SK-N-SH (cell line): ENCODE measurements around the gene KLHL7. TPM values are rescaled to one million over a fixed set of nuclear protein-coding genes. Genes with fewer than 3 reads are reported as not detected.
"Not testable (repeated sequence)": the region's sequence is repeated elsewhere in the genome, so short reads cannot be mapped to it uniquely, and the experiment has no call there.

Experiments
- CTCF ChIA-PET: fragments of 300-600, 350-600 bp; formaldehyde crosslinking; extraction: SDS; loops from one replicate; lab custom pipeline; 2021; lab: Yijun Ruan, JAX
- POLR2A ChIA-PET: fragments of 350-600 bp; sonication (Branson Sonifier 250); formaldehyde crosslinking; extraction: SDS; loops from one replicate; lab custom pipeline; 2020; ENCODE audit warnings: antibody characterized with exemption, inconsistent platforms; lab: Yijun Ruan, JAX
- DNase-seq: peaks from one replicate; pipeline ENCODE4 v3.0.0; 2012
- H2AFZ ChIP-seq: fragments of 200-600 bp; sonication (generic); 2 replicates; pipeline ENCODE4 v1.8.1; 2016; ENCODE audit warnings: antibody characterized with exemption, mild to moderate bottlenecking, low read depth
- H3F3A ChIP-seq: fragments of 200-600 bp; sonication (generic); replicated peaks from 2 replicates; pipeline ENCODE3; 2016; ENCODE audit warnings: antibody characterized with exemption, mild to moderate bottlenecking; ENCODE audit not compliant: insufficient read depth
- H3K27ac ChIP-seq, 2 experiments: fragments of 200-500 bp in 1 of 2; fragments of 200-600 bp in 1 of 2; sonication (Bioruptor generic) in 1 of 2; sonication (generic), shearing (Covaris generic) in 1 of 2; 2 replicates each; pipeline versions ENCODE4 v1.5.1 to v1.6.1; 2014 to 2016; ENCODE audit warnings: low read depth in 2 of 2, inconsistent platforms in 1 of 2, low read length in 1 of 2, mild to moderate bottlenecking in 1 of 2, mixed read lengths in 1 of 2
- H3K27me3 ChIP-seq: fragments of 200-600 bp; sonication (generic), shearing (Covaris generic); 2 replicates; pipeline ENCODE4 v1.6.1; 2016; ENCODE audit warnings: mixed run types; ENCODE audit not compliant: insufficient read depth
- H3K36me3 ChIP-seq, 2 experiments: fragments of 200-500 bp in 1 of 2; fragments of 200-600 bp in 1 of 2; sonication (Bioruptor generic) in 1 of 2; sonication (generic) in 1 of 2; replicated peaks in 1 of 2; 2 replicates each; pipeline versions ENCODE3 to v1.5.1; 2014 to 2016; ENCODE audit warnings: low read length in 1 of 2, mild to moderate bottlenecking in 1 of 2; ENCODE audit not compliant: insufficient read depth in 2 of 2, control insufficient read depth in 1 of 2
- H3K4me1 ChIP-seq, 2 experiments: fragments of 200-500 bp in 1 of 2; fragments of 200-600 bp in 1 of 2; sonication (Bioruptor generic) in 1 of 2; sonication (generic), shearing (Covaris generic) in 1 of 2; 2 replicates each; pipeline versions ENCODE4 v1.5.1 to v1.6.1; 2014 to 2016; ENCODE audit warnings: low read depth in 1 of 2, low read length in 1 of 2, mixed run types in 1 of 2; ENCODE audit not compliant: insufficient read depth in 2 of 2, control insufficient read depth in 1 of 2
- H3K4me2 ChIP-seq: fragments of 200-600 bp; sonication (generic), shearing (Covaris generic); 2 replicates; pipeline ENCODE4 v1.6.1; 2017; ENCODE audit warnings: mixed run types
- H3K4me3 ChIP-seq, 2 experiments: fragments of 200-500 bp in 1 of 2; fragments of 200-600 bp in 1 of 2; sonication (Bioruptor generic) in 1 of 2; sonication (generic), shearing (Covaris generic) in 1 of 2; 2 replicates each; pipeline versions ENCODE4 v1.5.1 to v1.8.1; 2014 to 2016; ENCODE audit warnings: low read depth in 2 of 2, inconsistent platforms in 1 of 2, low read length in 1 of 2, mild to moderate bottlenecking in 1 of 2, mixed read lengths in 1 of 2, moderate library complexity in 1 of 2
- H3K79me2 ChIP-seq: fragments of 200-600 bp; sonication (generic); 2 replicates; pipeline ENCODE4 v1.8.1; 2017; ENCODE audit warnings: mild to moderate bottlenecking; ENCODE audit not compliant: insufficient read depth
- H3K9ac ChIP-seq: fragments of 200-600 bp; sonication (generic); 2 replicates; pipeline ENCODE4 v1.6.1; 2017; ENCODE audit warnings: mixed run types
- H3K9me2 ChIP-seq: fragments of 200-600 bp; sonication (generic); 2 replicates; pipeline ENCODE4 v1.6.1; 2017; ENCODE audit warnings: mixed run types
- H3K9me3 ChIP-seq: fragments of 200-600 bp; sonication (generic); 2 replicates; pipeline ENCODE4 v1.6.1; 2017; ENCODE audit warnings: mixed run types, mild to moderate bottlenecking, moderate library complexity
- H4K20me1 ChIP-seq: fragments of 200-600 bp; sonication (generic); 2 replicates; pipeline ENCODE4 v1.6.1; 2017; ENCODE audit warnings: mild to moderate bottlenecking, mixed run types; ENCODE audit not compliant: insufficient read depth
- ELF1 ChIP-seq: IDR thresholded peaks from 2 replicates; pipeline ENCODE4 v1.4.0; 2012
- EP300 ChIP-seq, 2 experiments: IDR thresholded peaks; 2 replicates each; pipeline versions ENCODE4 v1.4.0 to v1.6.1; 2012; ENCODE audit warnings: borderline replicate concordance in 1 of 2, low read depth in 1 of 2, low read length in 1 of 2
- EZH2phosphoT487 ChIP-seq: fragments of 200-600 bp; sonication (generic); IDR thresholded peaks from 2 replicates; pipeline ENCODE4 v1.6.1; 2017; ENCODE audit warnings: low read depth, mixed run types, mild to moderate bottlenecking, antibody characterized with exemption, moderate library complexity, borderline replicate concordance
- FOSL2 ChIP-seq: IDR thresholded peaks from 2 replicates; pipeline ENCODE4 v1.4.0; 2012; ENCODE audit warnings: low read depth, mild to moderate bottlenecking, moderate library complexity, borderline replicate concordance
- FOXJ3 ChIP-seq: sonication (generic); formaldehyde crosslinking; IDR thresholded peaks from 2 replicates; pipeline ENCODE4 v1.5.1; 2020; ENCODE audit warnings: mild to moderate bottlenecking, missing genetic modification reagents
- FOXM1 ChIP-seq: IDR thresholded peaks from 2 replicates; pipeline ENCODE4 v1.4.0; 2012; ENCODE audit warnings: low read depth, mild to moderate bottlenecking
- JUND ChIP-seq: IDR thresholded peaks from 2 replicates; pipeline ENCODE4 v1.4.0; 2012
- NRF1 ChIP-seq: IDR thresholded peaks from 2 replicates; pipeline ENCODE4 v1.6.1; 2012; ENCODE audit warnings: low read depth, mild to moderate bottlenecking, low read length
- POLR2AphosphoS5 ChIP-seq: IDR thresholded peaks from 2 replicates; pipeline ENCODE4 v1.6.1; 2012; ENCODE audit warnings: low read depth, low read length
- SMC3 ChIP-seq: IDR thresholded peaks from 2 replicates; pipeline ENCODE4 v1.6.1; 2012; ENCODE audit warnings: low read depth, low read length, improper control_type of control experiment
- TAF1 ChIP-seq: IDR thresholded peaks from 2 replicates; pipeline ENCODE4 v1.6.1; 2012; ENCODE audit warnings: low read depth, mild to moderate bottlenecking, low read length, moderate library complexity, borderline replicate concordance
- TCF12 ChIP-seq: IDR thresholded peaks from 2 replicates; pipeline ENCODE4 v1.4.0; 2012
- YY1 ChIP-seq: IDR thresholded peaks from 2 replicates; pipeline ENCODE4 v1.4.0; 2012; ENCODE audit warnings: low read depth, mild to moderate bottlenecking
- WGBS: methylation state at CpG from one replicate; pipeline ENCODE4 v1.1.6; 2017; ENCODE audit warnings: low lambda C conversion rate; 5-methylcytosine and 5-hydroxymethylcytosine counted together
- polyA plus RNA-seq, 3 experiments: library from polyadenylated mRNA; depleted of rRNA; stranded (reverse); fragments of >200 nt; gene quantifications; 2 replicates each; pipeline ENCODE4 v1.2.3, GENCODE V29; 2012
- TF ChIP-seq, protein P1 (sequence below): IDR thresholded peaks from 2 replicates; pipeline ENCODE4 v1.4.0; 2012; ENCODE audit warnings: low read depth, borderline replicate concordance
- TF ChIP-seq, protein P2 (sequence below): fragments of 150-350 bp; IDR thresholded peaks from 2 replicates; pipeline ENCODE4 v1.6.1; 2016; ENCODE audit warnings: mild to moderate bottlenecking, low read depth, low read length
- TF ChIP-seq, protein P3 (sequence below): IDR thresholded peaks from 2 replicates; pipeline ENCODE4; 2012

KLHL7 gene
- polyA plus RNA-seq, 1 of the 3 experiments (the other 2 are of a cell fraction): 30.8 TPM

DNA sequence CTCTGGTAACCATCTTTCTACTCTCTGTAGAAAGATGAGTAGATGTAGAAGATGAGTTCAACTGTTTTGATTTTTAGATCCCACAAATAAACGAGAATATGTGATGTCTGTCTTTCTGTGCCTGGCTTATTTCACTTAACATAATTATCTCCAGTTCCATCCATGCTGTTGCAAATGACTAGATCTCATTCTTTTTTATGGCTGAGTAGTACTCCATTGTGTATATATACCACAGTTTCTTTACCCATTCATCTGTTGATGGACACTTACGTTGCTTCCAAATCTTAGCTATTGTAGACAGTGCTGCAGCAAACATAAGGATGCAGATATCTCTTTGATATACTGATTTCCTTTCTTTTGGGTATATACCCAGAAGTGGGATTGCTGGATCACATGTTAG lies 26.2 kb downstream of the KLHL7 start:
- H2AFZ ChIP-seq, H3F3A ChIP-seq, H3K9me2 ChIP-seq, POLR2A ChIA-PET, H3K9ac ChIP-seq, H3K27ac ChIP-seq, H3K4me3 ChIP-seq, DNase-seq, H3K79me2 ChIP-seq, H3K27me3 ChIP-seq, H3K4me1 ChIP-seq, H3K4me2 ChIP-seq, H3K9me3 ChIP-seq, H4K20me1 ChIP-seq: not testable (repeated sequence)
- CTCF ChIA-PET: interaction anchor here (1.0 kb wide), 1 partner anchor 46 kb away, joined by 3 read pairs; no protein-coding TSS in a partner anchor
- 72% methylated on average over 2 of the region's 2 CpGs for WGBS
- H3K36me3 ChIP-seq: peaks cover 19 to 25% of the 10 kb centered on the region in 2 experiments

DNA sequence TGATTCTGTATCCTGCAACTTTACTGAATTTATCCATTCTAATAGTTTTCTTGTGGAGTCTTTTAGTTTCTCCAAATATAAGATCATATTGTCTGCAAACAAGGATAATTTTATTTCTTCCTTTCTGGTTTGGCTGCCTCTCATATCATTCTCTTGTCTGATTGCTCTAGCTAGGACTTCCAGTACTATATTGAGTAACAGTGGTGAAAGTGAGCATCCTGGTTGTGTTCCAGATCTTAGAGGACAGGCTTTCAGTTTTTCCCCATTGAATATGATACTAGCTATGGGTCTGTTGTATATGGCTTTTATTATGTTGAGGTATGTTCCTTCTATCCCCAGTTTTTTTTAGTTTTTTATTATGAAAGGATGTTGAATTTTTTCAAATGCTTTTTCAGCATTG lies 28.2 kb downstream of the KLHL7 start:
- Histone ChIP-seq H2AFZ (no peak overlapping the region), H3K9me2 (no peaks in the 10 kb centered on the region), H3K9me3 (no peaks in the 10 kb centered on the region), H3K79me2 (no peaks in the 10 kb centered on the region), H3K4me1 (no peaks in the 10 kb centered on the region), H3K4me3 (no peak overlapping the region), H4K20me1 (no peaks in the 10 kb centered on the region), H3F3A (no peaks in the 10 kb centered on the region), H3K36me3 (peaks cover 8 to 12% of the 10 kb centered on the region in 2 experiments), H3K27ac (no peak overlapping the region), H3K9ac (no peak overlapping the region), H3K27me3 (no peaks in the 10 kb centered on the region), H3K4me2 (no peak overlapping the region)
- ChIA-PET CTCF (interaction anchor here (1.0 kb wide), 1 partner anchor 12 kb away, joined by 3 read pairs; no protein-coding TSS in a partner anchor), POLR2A (no interaction called here)
- TF ChIP-seq POLR2AphosphoS5 (no peak), JUND (no peak), ELF1 (no peak), EP300 (IDR thresholded peaks at IDR 0.05; ENCODE audit: borderline replicate concordance in 1 of 2, low read depth in 1 of 2, low read length in 1 of 2) (no peak), FOXM1 (no peak), TAF1 (no peak), FOXJ3 (CRISPR knock-in tag) (no peak), EZH2phosphoT487 (no peak), NRF1 (no peak), SMC3 (no peak), TCF12 (no peak), YY1 (no peak), FOSL2 (no peak)
- TF ChIP-seq, protein P1, sequence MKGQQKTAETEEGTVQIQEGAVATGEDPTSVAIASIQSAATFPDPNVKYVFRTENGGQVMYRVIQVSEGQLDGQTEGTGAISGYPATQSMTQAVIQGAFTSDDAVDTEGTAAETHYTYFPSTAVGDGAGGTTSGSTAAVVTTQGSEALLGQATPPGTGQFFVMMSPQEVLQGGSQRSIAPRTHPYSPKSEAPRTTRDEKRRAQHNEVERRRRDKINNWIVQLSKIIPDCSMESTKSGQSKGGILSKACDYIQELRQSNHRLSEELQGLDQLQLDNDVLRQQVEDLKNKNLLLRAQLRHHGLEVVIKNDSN: no peak
- TF ChIP-seq, protein P2, sequence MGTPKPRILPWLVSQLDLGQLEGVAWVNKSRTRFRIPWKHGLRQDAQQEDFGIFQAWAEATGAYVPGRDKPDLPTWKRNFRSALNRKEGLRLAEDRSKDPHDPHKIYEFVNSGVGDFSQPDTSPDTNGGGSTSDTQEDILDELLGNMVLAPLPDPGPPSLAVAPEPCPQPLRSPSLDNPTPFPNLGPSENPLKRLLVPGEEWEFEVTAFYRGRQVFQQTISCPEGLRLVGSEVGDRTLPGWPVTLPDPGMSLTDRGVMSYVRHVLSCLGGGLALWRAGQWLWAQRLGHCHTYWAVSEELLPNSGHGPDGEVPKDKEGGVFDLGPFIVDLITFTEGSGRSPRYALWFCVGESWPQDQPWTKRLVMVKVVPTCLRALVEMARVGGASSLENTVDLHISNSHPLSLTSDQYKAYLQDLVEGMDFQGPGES: no peak
- TF ChIP-seq, protein P3, sequence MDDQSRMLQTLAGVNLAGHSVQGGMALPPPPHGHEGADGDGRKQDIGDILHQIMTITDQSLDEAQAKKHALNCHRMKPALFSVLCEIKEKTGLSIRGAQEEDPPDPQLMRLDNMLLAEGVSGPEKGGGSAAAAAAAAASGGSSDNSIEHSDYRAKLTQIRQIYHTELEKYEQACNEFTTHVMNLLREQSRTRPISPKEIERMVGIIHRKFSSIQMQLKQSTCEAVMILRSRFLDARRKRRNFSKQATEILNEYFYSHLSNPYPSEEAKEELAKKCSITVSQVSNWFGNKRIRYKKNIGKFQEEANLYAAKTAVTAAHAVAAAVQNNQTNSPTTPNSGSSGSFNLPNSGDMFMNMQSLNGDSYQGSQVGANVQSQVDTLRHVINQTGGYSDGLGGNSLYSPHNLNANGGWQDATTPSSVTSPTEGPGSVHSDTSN: no peak
- no peak for DNase-seq
